ENCODE data around the gene UGT1A5.

Gene UGT1A5

GRCh38 chr2:233811732-233812131 lies 99.0 kb downstream of the UGT1A5 start:
- H3K4me1 ChIP-seq (ENCODE audit: control insufficient read depth, insufficient read depth, low read length): no peaks in the 10 kb centered on the region
- no peak overlapping the region for H3K9ac ChIP-seq (ENCODE audit: low read depth, low read length)
- no peak overlapping the region for H3K27ac ChIP-seq (ENCODE audit: low read depth, low read length)
- no peaks in the 10 kb centered on the region for H3K36me3 ChIP-seq (ENCODE audit: control insufficient read depth, insufficient read depth, low read length)
- peaks cover 8% of the 10 kb centered on the region; the same call in 1 of the 2 replicates for H3K9me3 ChIP-seq (ENCODE audit: control insufficient read depth, insufficient read depth, low read length)
- H3K4me3 ChIP-seq (ENCODE audit: low read depth, low read length): no peak overlapping the region
- no peaks in the 10 kb centered on the region for H3K27me3 ChIP-seq (ENCODE audit: control insufficient read depth, insufficient read depth, low read length)

GRCh38 chr2:233813236-233814055 lies 100.7 kb downstream of the UGT1A5 start:
- H3K9me3 ChIP-seq (ENCODE audit: control insufficient read depth, insufficient read depth, low read length): peaks cover 8% of the 10 kb centered on the region; the same call in 1 of the 2 replicates
- H3K27me3 ChIP-seq (ENCODE audit: control insufficient read depth, insufficient read depth, low read length): no peaks in the 10 kb centered on the region
- no peaks in the 10 kb centered on the region for H3K36me3 ChIP-seq (ENCODE audit: control insufficient read depth, insufficient read depth, low read length)
- H3K4me1 ChIP-seq (ENCODE audit: control insufficient read depth, insufficient read depth, low read length): no peaks in the 10 kb centered on the region
- H3K27ac ChIP-seq (ENCODE audit: low read depth, low read length): no peak overlapping the region
- H3K4me3 ChIP-seq (ENCODE audit: low read depth, low read length): no peak overlapping the region
- H3K9ac ChIP-seq (ENCODE audit: low read depth, low read length): no peak overlapping the region

- no peak overlapping the region for H3K4me3 ChIP-seq (ENCODE audit: low read depth, low read length)
- H3K27ac ChIP-seq (ENCODE audit: low read depth, low read length): no peak overlapping the region
Measured at GRCh38 chr2:233814056-233814835, 101.5 kb downstream of the UGT1A5 start.

GRCh38 chr2:233815861-233816260 lies 103.2 kb downstream of the UGT1A5 start:
- Histone ChIP-seq H3K27ac (ENCODE audit: low read depth, low read length) (no peak overlapping the region), H3K4me3 (ENCODE audit: low read depth, low read length) (no peak overlapping the region), H3K9ac (ENCODE audit: low read depth, low read length) (no peak overlapping the region), H3K9me3 (ENCODE audit: control insufficient read depth, insufficient read depth, low read length) (peaks cover 1% of the 10 kb centered on the region; the same call in 1 of the 2 replicates), H3K27me3 (ENCODE audit: control insufficient read depth, insufficient read depth, low read length) (no peaks in the 10 kb centered on the region), H3K4me1 (ENCODE audit: control insufficient read depth, insufficient read depth, low read length) (no peaks in the 10 kb centered on the region), H3K36me3 (ENCODE audit: control insufficient read depth, insufficient read depth, low read length) (no peaks in the 10 kb centered on the region)

More at GRCh38 chr2:233814056-233814835, 101.5 kb downstream of the UGT1A5 start:
- H3K27me3 ChIP-seq (ENCODE audit: control insufficient read depth, insufficient read depth, low read length): no peaks in the 10 kb centered on the region
- H3K9ac ChIP-seq (ENCODE audit: low read depth, low read length): no peak overlapping the region
- H3K36me3 ChIP-seq (ENCODE audit: control insufficient read depth, insufficient read depth, low read length): no peaks in the 10 kb centered on the region
- no peaks in the 10 kb centered on the region for H3K4me1 ChIP-seq (ENCODE audit: control insufficient read depth, insufficient read depth, low read length)
- peaks cover 8% of the 10 kb centered on the region; the same call in 1 of the 2 replicates for H3K9me3 ChIP-seq (ENCODE audit: control insufficient read depth, insufficient read depth, low read length)

GRCh38 chr2:233816334-233816733 lies 103.6 kb downstream of the UGT1A5 start:
- Histone ChIP-seq H3K4me1 (ENCODE audit: control insufficient read depth, insufficient read depth, low read length) (no peaks in the 10 kb centered on the region), H3K27me3 (ENCODE audit: control insufficient read depth, insufficient read depth, low read length) (no peaks in the 10 kb centered on the region), H3K27ac (ENCODE audit: low read depth, low read length) (no peak overlapping the region), H3K9me3 (ENCODE audit: control insufficient read depth, insufficient read depth, low read length) (no peaks in the 10 kb centered on the region), H3K9ac (ENCODE audit: low read depth, low read length) (no peak overlapping the region), H3K4me3 (ENCODE audit: low read depth, low read length) (no peak overlapping the region), H3K36me3 (ENCODE audit: control insufficient read depth, insufficient read depth, low read length) (no peaks in the 10 kb centered on the region)

- Histone ChIP-seq H3K27me3 (ENCODE audit: control insufficient read depth, insufficient read depth, low read length) (no peaks in the 10 kb centered on the region), H3K4me3 (ENCODE audit: low read depth, low read length) (no peak overlapping the region), H3K9ac (ENCODE audit: low read depth, low read length) (no peak overlapping the region), H3K27ac (ENCODE audit: low read depth, low read length) (no peak overlapping the region), H3K9me3 (ENCODE audit: control insufficient read depth, insufficient read depth, low read length) (no peaks in the 10 kb centered on the region), H3K36me3 (ENCODE audit: control insufficient read depth, insufficient read depth, low read length) (no peaks in the 10 kb centered on the region), H3K4me1 (ENCODE audit: control insufficient read depth, insufficient read depth, low read length) (no peaks in the 10 kb centered on the region)
Measured at GRCh38 chr2:233816771-233817170, 104.1 kb downstream of the UGT1A5 start.

- Histone ChIP-seq H3K27me3 (ENCODE audit: control insufficient read depth, insufficient read depth, low read length) (no peaks in the 10 kb centered on the region), H3K36me3 (ENCODE audit: control insufficient read depth, insufficient read depth, low read length) (no peaks in the 10 kb centered on the region), H3K9me3 (ENCODE audit: control insufficient read depth, insufficient read depth, low read length) (no peaks in the 10 kb centered on the region), H3K9ac (ENCODE audit: low read depth, low read length) (no peak overlapping the region), H3K4me1 (ENCODE audit: control insufficient read depth, insufficient read depth, low read length) (no peaks in the 10 kb centered on the region), H3K4me3 (ENCODE audit: low read depth, low read length) (no peak overlapping the region), H3K27ac (ENCODE audit: low read depth, low read length) (no peak overlapping the region)
Measured at GRCh38 chr2:233817361-233817911, 104.7 kb downstream of the UGT1A5 start.

GRCh38 chr2:233817995-233818638 lies 105.4 kb downstream of the UGT1A5 start:
- Histone ChIP-seq H3K9ac (ENCODE audit: low read depth, low read length) (no peak overlapping the region), H3K36me3 (ENCODE audit: control insufficient read depth, insufficient read depth, low read length) (no peaks in the 10 kb centered on the region), H3K27me3 (ENCODE audit: control insufficient read depth, insufficient read depth, low read length) (no peaks in the 10 kb centered on the region), H3K4me3 (ENCODE audit: low read depth, low read length) (no peak overlapping the region), H3K4me1 (ENCODE audit: control insufficient read depth, insufficient read depth, low read length) (no peaks in the 10 kb centered on the region), H3K9me3 (ENCODE audit: control insufficient read depth, insufficient read depth, low read length) (no peaks in the 10 kb centered on the region), H3K27ac (ENCODE audit: low read depth, low read length) (no peak overlapping the region)

GRCh38 chr2:233818639-233819621 lies 106.2 kb downstream of the UGT1A5 start:
- Histone ChIP-seq H3K4me3 (ENCODE audit: low read depth, low read length) (no peak overlapping the region), H3K9ac (ENCODE audit: low read depth, low read length) (no peak overlapping the region), H3K27ac (ENCODE audit: low read depth, low read length) (no peak overlapping the region), H3K9me3 (ENCODE audit: control insufficient read depth, insufficient read depth, low read length) (no peaks in the 10 kb centered on the region), H3K36me3 (ENCODE audit: control insufficient read depth, insufficient read depth, low read length) (no peaks in the 10 kb centered on the region), H3K27me3 (ENCODE audit: control insufficient read depth, insufficient read depth, low read length) (no peaks in the 10 kb centered on the region), H3K4me1 (ENCODE audit: control insufficient read depth, insufficient read depth, low read length) (no peaks in the 10 kb centered on the region)

Measured in HUES48 (cell line).